ENCODE data around the gene EMP1.

Gene EMP1

DNA sequence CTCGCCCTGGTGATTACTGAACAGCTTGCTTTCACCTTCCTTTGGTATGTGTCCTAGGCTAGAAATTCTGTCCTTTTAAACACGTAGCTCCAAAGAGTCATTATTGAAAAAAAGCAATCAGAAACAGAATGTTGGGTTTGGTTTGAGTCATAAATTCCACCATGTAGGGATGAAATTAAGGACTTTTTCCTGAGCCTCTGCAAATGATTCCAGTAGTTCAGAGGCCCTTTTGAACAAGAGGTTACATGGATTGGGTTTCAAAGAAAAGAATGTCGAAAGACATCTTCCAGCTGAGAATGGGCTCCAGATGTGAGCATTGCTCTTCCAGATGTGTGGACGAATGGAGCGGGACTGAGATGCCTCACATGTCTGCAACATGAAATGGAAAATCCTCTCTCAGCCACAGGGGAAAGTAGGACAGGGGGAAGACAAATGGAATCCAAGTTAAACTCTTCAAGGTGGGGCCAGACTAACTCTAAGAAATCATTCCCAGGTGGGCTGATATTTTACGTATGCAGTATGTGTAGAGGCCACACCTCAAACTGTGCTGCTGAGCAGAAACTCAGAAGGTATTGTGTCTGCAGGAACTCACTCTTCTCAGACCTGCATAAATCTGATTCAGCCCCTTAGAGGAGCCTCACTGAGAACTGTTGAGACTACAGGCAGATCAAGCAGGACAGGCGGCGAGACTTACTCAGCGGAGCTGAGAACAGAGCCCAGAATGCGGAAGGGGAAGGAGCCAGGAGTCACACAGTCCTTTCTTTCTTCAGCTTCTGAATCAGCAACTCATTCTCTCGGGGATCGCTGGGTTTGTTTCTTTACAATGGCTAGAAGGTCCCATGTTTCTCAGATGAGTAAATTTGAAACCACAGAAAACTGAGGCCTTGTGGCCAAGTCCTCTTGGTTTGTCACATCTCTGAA lies 23.3 kb upstream of the EMP1 start:
- peak; percentile 60 for DNase-seq

DNA sequence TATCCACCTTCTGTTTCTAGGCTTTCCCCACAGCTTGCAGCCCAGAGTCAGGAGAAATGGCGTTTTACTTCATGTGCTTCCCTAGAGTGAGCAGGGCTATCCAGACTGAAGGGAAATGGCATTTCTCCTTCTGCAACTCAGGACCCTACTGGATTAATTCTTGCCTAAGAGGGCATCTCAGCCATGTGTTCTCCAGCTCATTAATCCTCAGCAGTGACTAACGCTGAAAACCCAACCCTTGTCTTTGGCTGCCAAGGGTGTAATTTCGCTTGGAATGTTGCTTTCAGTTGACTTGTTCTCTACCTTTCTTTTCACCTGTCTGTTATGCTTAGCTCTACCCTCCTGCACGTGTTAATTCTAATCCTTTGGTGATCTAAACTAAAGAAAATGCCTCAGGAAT lies 21.0 kb upstream of the EMP1 start:
- no peak for DNase-seq

GRCh38 chr12:13176256-13176655 lies 20.3 kb upstream of the EMP1 start:
- no peak for DNase-seq

DNA sequence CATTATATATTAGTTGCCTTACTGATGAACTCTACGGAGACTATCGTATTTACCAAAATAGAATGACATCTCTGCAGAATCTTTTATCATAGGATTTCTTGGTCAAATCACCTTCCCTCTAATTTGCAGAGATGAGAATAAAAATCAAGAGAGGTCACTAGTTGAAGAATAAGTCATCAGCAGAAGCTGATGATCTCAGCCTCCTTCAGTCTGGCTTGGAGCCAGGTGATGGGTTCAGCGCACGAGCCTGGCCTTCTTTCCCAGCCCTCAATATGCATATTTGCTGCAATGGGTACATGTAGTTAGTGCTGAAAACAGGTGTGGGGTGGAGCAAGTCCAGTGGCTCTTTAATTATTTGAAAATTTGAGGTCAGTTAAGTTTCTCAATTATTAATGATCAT lies 19.2 kb upstream of the EMP1 start:
- DNase-seq = no peak

GRCh38 chr12:13177906-13178305 lies 18.6 kb upstream of the EMP1 start:
- no peak for DNase-seq

- DNase-seq = no peak
Measured at GRCh38 chr12:13178568-13179210, 17.8 kb upstream of the EMP1 start.

DNA sequence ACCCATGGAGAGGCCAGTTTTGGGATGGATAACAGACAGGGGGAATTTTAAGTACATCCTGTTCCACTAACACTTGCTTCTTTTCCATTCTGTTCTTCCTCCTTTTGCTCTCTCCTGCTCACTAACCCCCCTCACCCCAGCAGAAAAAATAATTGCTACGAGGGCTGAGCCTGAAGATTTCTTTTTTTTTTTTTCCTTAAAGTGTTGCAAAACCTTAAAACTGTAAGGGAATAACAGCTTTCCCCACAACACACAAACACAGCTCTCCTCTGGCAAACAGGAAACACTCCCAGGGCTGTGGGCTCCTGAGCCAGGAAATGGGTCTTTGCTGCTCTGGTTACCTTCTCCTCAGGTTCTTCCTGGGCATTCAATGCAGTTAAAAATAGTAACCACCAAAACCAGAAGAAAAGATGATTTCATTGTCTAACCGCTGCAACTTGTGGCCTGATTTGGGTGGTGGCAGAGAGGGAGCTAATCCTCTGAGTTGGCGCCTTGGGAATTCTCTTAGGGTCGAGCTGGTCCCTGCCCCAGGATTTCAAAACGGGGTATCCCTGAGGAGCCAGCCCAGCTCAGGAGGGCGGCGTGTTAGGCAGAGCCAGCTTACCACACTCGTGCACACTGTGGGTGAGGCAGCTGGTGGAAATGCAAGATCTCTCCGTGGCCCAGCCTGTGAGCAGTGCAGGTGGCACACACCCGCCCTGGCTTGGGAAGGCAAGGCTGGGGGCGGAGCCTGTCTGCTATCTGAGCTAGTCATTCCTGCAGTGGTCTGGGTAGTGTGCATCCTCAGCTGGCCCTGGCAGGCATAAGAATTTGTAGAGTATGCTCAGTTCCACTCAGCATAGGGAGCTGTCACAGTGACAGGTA lies 17.1 kb upstream of the EMP1 start:
- DNase-seq = peak; percentile 80

DNA sequence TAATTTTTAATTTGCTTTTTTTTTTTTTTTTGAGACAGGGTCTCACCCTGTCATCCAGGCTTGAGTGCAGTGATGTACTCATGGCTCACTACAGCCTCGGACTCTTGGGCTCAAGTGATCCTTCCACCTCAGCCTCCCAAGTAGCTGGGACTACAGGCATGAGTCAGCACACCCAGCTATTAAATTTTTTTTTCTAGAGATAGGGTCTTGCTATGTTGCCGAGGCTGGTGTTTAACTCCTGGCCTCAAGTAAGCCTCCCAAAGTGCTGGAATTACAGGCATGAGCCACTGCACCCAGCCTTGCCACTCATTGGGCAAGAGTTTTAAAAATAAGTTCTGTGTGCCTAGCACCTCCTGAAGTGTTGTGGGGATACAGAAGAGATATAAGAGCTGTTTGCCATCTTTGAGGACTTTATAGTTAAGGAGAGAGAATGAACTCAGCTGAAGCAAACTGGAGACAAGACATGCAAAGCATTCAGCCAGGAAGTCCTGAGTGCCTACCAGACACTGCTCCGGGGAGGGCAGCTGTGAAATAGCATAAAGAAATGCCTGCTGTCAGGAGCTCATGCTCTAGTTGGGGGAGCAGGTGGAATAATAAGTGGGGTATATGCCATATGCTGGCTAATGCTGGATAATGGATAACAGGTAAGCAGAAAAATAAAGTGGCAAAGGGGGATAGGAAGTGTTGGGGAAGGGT lies 15.0 kb upstream of the EMP1 start:
- DNase-seq = no peak

GRCh38 chr12:13182881-13183280 lies 13.6 kb upstream of the EMP1 start:
- no peak for DNase-seq

DNA sequence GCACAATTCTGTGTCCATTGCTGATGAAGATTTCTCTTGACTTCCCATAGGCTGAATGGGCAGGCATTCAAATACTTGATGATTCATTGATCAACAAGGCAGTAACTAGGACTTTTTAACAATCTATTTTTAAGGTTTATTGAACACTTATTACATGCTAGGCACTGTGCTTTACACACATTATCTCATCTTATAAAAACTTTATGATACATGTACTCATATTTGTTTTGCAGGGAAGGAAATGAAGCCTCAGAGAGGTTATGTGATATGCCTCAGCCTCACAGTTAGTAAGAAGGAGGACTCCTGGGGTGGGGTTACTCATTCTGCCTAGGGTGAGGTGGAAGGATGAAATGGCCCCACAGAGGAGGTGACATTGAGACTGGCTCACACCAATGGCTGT lies 12.9 kb upstream of the EMP1 start:
- DNase-seq = peak; percentile 22

GRCh38 chr12:13186302-13186701 lies 10.2 kb upstream of the EMP1 start:
- no peak for DNase-seq

GRCh38 chr12:13187399-13187798 lies 9.1 kb upstream of the EMP1 start:
- no peak for DNase-seq

DNA sequence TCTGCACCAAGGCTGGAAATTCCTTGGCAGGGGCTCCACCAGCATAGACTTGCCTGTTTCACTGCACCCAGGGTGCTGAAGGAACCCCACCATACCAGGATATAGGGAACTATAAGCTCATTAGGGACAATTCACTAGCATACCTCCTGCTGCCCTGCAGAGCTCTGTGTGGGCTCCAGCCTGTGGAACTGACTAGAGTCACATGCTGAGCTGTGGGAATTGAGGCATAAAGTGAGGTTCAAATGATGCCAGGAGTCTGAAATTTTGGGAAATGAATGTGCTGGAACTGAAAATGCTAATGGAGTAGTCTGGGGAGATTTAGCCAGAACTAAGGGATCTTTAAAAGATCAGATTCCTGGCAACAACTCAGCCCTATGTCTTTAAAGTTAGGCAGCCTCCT lies 7.3 kb upstream of the EMP1 start:
- DNase-seq = no peak

DNA sequence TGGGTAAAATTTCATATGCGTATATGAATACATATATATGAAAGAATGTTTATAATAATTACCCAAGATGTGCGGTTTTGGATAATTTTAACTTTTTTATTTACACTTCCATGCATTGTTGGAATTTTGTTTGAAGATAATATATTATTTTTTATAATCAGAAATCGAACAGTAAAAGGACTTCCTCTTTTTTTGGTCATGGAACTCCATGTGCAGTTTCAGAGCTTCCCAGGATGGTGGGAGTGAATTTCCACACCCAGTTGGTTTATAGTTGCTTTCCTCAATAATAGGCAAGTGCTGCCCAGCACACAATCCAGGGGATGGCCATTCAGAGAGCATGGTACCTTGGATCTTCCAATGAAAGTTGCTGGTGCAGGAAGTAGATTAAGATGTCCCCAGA lies 6.3 kb upstream of the EMP1 start:
- no peak for DNase-seq

GRCh38 chr12:13192719-13193118 lies 3.8 kb upstream of the EMP1 start:
- no peak for DNase-seq

GRCh38 chr12:13193505-13194231 lies 2.9 kb upstream of the EMP1 start:
- DNase-seq = no peak

GRCh38 chr12:13194401-13195110 lies 2.0 kb upstream of the EMP1 start:
- DNase-seq = no peak

- DNase-seq = no peak
Measured at GRCh38 chr12:13195250-13195649, 1.3 kb upstream of the EMP1 start.

GRCh38 chr12:13195785-13196129 lies 769 bp upstream of the EMP1 start:
- no peak for DNase-seq

DNA sequence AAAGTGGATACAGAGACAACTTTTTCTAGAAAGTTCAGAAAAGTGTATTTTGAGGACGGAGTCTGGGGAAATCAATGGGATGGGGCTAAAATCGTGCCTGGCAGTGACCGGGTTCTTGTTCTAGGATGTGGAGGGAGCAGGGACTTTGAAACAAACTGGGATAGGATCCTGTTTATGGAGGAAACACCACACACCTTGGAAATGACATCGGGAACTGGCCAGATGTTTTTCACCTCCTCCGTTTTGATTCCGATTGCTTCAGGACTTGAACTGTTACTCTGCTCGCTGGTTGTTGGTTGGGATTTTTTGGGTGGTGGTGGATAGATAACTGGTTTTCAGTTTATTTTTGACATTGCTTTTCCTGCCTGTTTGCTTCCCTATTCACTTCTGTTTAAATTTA lies 506 bp downstream of the EMP1 start:
- DNase-seq = no peak

DNA sequence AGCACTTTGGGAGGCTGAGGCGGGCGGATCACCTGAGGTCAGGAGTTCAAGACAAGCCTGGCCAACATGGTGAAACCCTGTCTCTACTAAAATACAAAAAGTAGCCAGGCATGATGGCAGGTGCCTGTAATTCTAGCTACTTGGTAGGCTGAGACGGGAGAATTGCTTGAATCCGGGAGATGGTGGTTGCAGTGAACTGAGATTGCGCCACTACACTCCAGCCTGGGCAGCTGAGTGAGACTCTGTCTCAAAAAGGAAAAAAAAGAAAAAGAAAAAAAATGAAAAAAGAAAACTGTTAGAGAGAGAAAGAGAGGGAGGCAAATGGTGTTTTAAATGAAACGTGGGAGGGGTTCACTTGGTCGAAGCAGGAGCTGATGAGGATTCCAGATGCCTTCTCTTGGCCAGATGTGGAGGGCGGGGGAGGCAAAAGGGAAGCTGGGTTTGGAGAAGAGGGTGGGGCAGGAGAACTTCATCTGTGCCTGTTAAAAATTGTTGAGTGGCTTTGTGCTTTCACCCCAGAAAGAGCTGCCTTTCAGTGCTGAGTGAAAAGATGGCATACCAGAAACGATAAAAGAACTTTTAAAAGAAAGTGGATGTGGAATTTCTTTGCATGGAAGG lies 1.1 kb downstream of the EMP1 start:
- DNase-seq = no peak
